GM21447 (cell line): ENCODE results near the gene LIF.

Source experiments
- ATAC-seq: cut with Tn5 transposase; IDR thresholded peaks from one replicate; pipeline ENCODE4 v1.9.1; 2021; ENCODE audit not compliant: unreplicated experiment

Gene LIF

GRCh38 chr22:30245985-30246813 is at the start of gene LIF:
Gene LIF, minus strand, starts transcription at chr22:30246759. Its CDS starts 64 bp downstream, at chr22:30246695.
- no peak for ATAC-seq

GRCh38 chr22:30296324-30296723 is 49.8 kb upstream of the LIF start:
- ATAC-seq, result no peak

GRCh38 chr22:30295576-30295975 is 49.0 kb upstream of the LIF start:
- no peak for ATAC-seq

DNA sequence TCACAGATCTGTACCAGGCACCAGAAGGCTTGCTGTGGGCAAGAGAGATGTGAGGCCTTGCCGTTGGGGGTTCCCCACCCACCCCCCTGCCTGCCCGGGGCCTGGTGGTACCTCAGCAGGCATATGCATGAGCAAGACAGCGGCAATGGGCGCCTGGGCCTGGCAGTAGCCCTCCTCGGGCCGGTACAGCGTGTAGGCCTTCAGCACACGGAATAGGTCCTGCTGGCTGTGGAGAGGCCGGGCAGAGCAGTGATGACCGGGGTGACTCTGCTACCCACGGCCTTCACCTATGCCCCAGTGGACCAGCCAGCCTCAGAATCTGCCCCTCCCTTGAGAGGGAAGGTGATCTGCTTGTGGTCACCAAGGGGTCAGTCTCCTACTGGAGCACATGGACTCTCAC is 48.3 kb upstream of the LIF start:
- ATAC-seq, result no peak

GRCh38 chr22:30294066-30294465 is 47.5 kb upstream of the LIF start:
- no peak for ATAC-seq

DNA sequence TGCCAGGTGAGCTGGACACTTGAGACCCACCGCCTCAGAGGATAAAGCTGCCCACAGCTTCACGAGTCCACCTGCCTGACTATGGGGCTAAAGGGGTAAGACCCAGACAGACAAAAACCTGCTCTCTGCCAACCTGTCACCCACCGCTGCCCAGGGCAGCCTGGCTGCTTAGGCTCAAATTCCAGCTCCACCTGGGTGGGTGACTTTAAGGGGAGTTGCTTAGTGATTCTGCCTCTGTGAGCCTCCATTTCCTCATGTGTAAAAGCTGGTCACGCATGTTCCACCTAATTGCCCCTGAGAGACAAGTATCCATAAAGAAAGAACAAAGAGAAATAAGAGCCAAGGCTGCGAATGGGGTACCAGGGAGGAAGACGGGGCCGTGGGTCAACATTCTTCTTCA is 46.5 kb upstream of the LIF start:
- ATAC-seq, result no peak

- no peak for ATAC-seq
Measured at GRCh38 chr22:30292069-30292970, 45.8 kb upstream of the LIF start.

DNA sequence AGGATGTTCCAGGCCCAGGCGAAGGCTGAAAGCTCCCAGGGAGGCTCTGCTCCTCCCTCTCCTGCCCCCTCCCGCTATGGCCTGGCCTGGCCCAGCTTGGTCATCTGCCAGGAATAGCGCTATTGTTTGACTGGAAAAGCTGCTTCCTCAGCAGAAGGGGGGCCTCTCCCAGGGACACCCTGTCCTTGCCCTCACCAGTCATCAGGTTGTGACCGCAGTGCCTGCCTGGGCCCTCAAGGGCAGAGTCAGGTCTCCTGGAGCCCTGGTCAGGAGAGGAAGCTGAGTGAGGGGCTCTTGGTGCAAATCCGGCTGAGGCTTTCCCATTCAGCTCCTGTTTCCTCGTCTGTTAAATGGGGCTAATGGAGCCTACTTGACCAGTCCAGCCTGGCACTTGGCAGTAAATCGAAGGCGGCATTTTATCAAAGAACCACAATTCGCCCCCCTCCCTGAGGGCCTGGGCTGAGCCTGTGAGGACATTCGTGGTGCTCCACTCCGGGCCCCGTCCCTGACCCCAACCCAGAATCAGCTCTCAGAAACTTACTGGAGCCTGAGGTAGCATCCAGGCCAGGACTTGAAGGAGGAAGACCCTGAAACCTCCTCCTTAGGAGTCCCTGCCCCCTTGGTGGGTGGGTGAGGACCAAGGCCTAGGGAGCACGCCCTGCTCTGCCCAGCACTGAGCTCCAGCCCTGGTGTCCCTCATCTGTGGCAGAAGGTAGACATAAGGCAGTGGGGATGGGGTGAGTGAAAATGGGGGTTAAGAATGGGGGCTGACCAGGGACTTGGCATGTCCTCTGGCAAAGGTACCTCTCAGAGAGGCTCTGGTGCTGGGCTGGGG is 44.7 kb upstream of the LIF start:
- ATAC-seq, result no peak

DNA sequence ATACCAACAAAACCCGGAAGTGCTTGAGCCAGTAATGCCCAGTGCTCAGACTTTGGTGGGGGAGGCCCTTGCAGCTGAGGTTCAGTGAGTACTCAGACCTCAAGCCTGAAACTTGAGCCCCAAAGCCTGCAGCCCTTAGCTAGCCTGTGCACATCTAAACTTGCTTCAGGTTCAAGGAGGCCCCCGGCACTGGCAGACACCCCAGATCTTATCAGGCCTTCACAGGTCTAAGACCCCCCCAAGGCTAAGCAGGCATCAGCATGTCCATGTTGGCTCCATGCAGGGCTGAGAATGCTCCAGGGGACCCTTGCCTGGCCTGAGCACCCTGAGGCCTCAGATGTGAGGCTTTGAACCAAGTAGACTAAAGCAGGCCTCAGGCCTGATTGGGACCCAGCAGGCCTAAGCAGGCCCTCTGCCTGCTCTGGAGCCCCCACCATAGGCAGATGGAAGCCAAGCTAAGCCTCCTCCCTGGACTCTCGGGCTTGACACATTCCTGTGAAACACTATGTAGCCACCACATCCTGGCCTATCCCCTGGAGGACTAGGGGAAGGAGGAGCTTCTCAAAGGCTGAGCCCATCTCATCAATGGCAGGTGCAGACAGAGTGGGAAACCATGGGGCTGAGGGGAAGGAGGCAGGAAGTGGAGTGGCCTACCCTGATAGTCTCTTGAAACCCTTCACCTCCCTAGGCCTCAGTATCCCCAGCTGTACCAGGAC is 43.9 kb upstream of the LIF start:
- no peak for ATAC-seq

- peak; percentile 13 for ATAC-seq
Measured at GRCh38 chr22:30289980-30290313, 43.4 kb upstream of the LIF start.

- ATAC-seq, result peak; percentile 66
Measured at GRCh38 chr22:30289141-30289979, 42.8 kb upstream of the LIF start, which contains the start of gene CASTOR1. Gene CASTOR1, minus strand, starts transcription at chr22:30289505. Its CDS starts 8 bp downstream, at chr22:30289497.

DNA sequence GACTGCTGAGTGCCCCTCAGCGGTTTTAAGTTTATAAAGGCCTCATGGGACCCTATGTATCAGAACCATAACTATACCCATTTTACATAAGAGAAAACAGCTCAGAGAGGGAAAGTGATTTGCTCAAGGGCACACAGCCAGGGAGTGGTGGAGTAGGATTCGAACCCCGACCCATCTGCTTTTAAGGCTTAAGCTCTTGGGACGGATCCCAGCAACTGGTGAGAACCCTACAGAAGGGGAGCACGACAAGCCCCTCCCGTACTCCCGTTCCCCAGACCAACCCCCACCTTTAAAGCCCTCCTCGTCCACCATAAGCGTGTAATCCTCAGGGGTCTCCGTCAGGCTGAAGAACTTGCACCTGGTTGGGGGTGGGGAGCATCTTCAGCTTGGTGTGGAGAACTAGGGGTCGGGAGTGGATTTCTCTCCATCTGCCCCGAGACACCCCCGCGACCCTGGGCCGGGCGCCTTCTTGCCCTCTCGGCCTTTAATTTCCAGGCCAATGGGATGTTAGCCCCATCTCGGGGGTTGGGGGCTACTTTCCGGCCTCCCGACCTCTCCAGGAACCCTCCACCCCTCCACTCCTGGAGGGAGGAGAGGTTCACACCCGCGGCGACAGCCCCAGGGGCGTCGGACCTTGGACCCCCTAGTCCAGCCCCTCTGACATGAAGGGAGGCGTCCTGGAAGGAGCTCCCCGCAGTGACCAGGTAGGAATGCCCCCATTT is 42.0 kb upstream of the LIF start:
- no peak for ATAC-seq

DNA sequence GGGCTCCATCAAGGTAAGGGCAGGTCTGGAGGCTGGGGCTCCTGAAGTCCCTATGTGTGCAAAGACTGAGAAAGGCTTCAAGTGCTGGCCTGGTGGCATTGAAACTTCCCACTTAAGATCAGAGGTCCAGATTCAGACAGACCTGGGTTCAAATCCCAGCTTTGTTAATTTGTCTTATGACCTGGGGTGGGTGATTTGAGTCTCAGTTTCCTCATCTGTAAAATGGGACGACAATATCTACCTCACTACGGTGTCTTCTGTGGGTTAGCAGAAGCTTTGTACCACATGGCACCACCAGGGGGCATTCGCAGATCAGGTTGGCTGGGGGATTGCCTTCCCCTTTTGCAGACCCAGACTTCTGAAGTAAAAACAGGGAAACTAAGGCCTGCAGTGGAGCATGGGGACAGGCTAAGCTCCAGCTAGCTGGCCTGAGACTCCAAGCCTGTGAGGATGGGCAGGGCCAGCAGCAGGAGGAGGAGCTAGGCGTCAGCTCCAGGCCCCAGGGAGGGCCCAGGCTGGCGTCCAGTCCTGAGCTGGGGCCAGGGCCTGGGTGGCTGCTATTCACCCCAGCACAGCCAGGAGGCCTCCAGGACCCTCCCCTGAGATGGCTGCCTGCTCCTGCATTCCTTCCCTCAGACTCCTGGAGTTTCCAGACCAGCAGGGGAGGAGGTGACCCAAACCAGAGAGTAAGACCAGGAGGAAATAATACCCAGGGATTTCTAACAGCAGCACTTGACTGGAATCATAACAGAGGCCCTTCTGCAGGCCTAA is 41.3 kb upstream of the LIF start:
- ATAC-seq, result no peak

- no peak for ATAC-seq
Measured at GRCh38 chr22:30286813-30287647, 40.5 kb upstream of the LIF start.

DNA sequence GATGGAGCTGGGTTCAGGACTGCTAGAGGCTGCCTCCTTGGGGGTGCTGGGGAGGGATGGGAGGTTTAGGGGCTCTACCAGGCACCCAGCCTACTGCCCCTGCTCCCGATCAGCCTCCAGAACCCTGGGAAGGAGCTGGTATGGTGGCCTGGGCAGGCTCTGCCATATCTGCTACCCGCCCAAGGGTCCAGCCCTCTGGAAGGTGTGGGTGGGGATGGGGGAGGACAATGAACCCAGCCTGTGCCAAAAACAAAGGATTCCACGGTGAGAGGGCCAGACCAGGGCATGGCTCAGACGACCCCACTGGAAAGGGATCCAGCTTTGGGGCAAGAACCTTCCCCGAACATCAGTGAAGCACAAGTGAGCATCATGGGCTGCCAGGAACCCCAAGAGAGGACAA is 39.8 kb upstream of the LIF start:
- no peak for ATAC-seq

DNA sequence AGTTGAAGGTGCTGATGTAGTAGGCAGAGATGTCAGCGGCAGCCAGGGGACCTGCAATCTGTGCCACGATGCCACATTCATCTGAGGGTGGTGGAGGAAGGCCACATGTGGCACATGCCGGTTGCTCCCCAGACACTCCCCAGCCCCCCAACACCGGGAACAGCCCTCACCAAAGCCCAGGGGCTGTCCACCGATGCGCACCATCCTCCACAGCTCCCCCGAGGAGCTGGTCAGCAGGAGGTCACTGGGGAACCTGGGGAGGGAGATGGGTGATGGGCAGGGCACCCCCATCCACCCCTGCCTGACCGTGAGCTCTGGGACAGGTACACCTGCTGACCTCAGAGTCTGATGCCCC is 39.3 kb upstream of the LIF start:
- ATAC-seq, result no peak

DNA sequence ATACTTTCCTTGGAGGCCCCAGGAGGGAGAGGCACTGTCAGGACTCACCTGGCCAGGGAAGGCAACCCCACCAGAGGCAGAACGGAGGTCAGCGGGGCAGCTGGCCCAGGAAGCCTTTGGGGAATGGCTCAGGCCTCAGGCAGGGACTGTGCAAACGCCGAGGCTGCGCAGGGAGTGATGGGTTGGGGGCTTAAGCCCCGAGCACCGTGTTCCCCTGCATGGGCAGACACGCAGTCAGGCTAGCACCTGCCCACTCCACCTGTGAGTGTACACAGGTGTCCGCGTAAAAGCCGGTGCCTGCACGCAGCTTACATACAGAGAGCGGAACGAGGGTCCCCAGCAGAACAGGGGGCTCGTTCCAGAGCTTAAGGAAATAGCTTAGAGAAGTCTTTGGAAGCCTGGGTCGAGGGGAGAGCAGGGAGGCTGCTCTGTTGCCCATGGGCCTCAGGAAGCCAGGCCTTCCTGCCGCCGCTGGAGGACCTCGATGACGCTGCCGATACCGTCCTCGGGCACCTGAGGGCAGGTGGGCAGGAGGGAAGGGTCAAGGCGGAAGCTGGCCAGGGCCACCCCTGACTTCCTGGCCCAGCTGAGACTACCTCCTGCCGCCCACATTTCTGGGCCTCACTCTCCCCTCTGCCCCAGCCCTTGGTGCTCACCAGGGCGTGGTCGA is 38.8 kb upstream of the LIF start:
- ATAC-seq, result no peak
